HCEC 1CT (cell line): Measurements from ENCODE around the gene PRKACA.

Experiments used
- DNase-seq: peaks from one replicate; pipeline ENCODE4 v3.0.0-alpha.2; 2017

Gene PRKACA

DNA sequence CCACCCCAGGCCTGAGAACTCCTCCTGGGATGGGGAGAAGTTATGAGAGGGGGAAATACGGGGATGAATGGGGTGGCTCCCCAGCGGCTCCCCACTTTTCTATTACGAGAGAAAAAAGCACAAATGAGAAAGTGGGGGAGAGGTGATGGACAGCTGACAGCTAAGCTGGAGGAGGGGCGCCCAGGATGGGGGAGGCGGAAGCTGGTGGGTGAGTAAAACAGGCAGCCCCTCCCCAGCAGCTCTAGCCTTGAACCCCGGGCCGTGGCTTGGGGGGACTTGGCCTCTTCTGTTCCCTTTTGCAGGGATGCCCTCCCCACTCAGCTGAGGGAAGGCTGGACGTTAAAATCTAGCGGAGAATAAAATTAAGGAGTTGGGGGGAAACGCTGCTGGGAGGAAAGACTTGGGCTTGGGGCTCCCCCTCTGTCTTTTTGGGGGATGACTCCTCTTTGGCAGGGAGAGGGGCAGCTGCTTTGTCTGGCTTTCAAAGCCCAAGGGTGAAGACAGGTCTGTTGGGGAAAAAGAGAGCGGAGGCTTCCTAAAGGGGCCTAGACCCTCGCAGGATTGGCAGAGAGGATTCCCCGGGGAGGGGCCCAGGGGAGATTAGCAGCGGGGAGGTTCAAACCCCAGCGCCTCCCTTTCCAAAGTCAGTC lies 25.6 kb downstream of the PRKACA start:
- DNase-seq, result no peak

GRCh38 chr19:14091081-14091812 lies 26.3 kb downstream of the PRKACA start:
- DNase-seq, result peak; percentile 67

DNA sequence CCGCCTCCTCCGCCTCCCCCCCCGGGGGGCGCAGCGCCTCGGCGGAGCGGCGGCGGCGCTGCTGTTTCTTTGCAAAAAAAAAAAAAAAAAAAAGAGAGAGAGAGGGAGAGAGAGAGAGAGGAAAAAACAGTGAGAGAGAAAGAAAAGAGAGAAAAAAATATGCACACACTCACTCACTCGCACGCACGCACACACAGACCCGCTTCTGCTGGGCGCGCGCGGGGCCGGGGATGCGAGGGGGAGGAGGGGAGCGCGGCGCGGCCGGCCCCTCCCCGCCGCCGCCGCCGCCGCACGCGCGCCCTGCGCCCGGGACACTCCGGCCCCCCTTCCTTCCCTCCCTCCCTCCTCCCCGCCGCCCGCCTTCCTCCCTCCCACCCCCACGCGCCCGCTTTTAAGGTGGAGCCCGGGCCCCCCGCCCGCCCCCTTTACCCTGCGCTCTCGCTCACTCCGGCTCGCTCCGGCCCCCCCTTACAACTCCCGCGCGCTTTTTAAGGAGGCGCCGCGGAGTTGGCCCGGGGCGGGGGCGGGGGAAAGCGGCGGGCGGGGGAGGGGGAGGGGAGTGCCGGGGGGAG lies 27.0 kb downstream of the PRKACA start, which contains the start of gene SAMD1:
Gene SAMD1, minus strand, starts transcription at position 243 of the 572 bp plus-strand sequence.
- peak; percentile 87 for DNase-seq

DNA sequence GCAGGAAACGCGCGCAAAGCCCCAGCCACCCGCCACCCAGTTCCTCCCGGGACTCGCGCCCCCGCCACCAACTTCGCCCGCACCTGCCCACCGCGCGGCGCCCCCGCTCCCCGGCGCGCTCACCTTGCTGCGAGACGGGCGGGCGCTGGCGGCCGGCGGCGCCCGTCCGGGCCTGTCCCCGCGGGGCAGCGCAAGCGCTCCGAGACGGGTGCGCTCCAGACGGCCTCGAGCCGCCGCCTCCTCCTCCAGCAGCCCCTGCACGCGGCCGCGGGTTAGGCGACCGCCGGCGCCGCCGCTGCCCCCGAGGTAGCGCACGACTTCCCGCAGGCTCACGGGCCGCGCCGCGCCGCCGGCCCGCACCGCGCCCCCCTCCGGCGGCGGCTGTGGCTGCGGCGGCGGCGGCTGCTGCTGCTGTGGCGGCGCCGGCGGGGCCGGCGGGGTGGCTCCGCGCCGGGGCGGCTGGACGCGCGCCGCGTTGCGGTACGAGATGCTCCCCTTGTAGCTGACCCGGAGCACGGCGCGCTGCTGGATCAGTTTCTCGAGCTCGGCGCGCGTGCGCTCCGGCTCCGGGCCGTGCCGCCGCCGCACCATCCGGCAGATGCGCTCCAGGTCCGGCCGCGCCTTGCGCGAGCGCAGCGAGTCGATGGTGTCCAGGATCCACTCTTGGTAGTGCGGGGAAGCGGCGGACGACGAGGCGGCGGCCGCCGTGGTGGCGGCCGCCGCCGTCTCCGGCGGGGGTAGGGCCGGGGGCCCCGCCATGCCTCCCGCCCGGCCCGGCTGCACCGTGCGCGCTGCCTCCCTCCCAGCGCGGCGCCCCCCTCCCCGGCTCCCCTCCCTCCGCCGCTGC lies 27.7 kb downstream of the PRKACA start:
- peak; percentile 72 for DNase-seq

DNA sequence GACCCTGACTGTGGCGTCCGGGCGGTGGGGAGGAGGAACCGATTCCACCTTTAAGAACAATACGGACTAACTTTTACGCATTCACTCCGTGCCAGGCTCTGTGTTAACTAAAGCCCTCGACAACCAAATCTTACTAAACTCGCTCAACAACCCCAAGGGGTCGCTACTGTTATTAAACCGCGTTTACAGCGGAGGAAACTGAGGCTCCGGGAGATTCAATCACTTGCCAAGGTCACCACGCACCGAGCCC lies 28.2 kb downstream of the PRKACA start:
- no peak for DNase-seq

GRCh38 chr19:14088634-14089411 lies 28.7 kb downstream of the PRKACA start:
- DNase-seq, result no peak

DNA sequence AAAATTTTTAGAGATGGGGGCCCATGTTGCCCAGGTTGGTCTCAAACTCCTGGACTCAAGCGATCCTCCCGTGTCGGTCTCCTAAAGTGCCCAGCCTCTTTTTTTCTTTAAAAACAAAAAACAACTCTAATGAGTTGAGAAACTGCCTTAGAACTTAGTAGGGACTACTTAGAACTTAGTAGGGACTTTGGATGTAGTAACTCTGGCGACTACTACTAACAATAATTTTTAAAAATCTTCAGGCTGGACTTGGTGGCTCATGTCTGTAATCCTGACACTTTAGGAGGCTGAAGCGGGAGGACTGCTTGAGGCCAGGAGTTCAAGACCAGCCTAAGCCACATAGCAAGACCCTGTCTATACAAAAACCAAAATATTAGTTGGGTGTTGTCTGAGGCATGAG lies 31.5 kb downstream of the PRKACA start:
- no peak for DNase-seq

- DNase-seq, result no peak
These were observed 32.1 kb downstream of the PRKACA start, which contains the start of gene C19orf67 for GRCh38 chr19:14085309-14085995. Gene C19orf67 (minus strand): TSS chr19:14085783. CDS start chr19:14085627, 156 bp downstream.

DNA sequence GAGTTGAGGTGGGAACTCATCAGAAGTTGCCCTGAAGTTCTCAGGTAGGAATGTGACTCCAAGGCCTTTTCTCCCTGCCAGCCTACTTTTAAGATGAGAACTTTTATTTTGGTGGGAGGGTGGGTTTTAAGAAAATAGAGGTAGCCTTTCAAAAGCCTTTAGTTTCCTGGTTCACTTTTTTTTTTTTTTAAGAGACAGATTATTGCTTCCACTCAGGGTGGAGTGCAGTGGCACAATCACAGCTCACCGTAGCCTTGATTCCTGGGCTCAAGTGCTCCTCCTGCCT lies 34.9 kb downstream of the PRKACA start:
- no peak for DNase-seq

- no peak for DNase-seq
These were observed 35.5 kb downstream of the PRKACA start for GRCh38 chr19:14081797-14082674.

- peak; percentile 98 for DNase-seq
These were observed 36.4 kb downstream of the PRKACA start for GRCh38 chr19:14080887-14081796.

- DNase-seq, result no peak
These were observed 39.2 kb downstream of the PRKACA start for GRCh38 chr19:14078411-14078810.

DNA sequence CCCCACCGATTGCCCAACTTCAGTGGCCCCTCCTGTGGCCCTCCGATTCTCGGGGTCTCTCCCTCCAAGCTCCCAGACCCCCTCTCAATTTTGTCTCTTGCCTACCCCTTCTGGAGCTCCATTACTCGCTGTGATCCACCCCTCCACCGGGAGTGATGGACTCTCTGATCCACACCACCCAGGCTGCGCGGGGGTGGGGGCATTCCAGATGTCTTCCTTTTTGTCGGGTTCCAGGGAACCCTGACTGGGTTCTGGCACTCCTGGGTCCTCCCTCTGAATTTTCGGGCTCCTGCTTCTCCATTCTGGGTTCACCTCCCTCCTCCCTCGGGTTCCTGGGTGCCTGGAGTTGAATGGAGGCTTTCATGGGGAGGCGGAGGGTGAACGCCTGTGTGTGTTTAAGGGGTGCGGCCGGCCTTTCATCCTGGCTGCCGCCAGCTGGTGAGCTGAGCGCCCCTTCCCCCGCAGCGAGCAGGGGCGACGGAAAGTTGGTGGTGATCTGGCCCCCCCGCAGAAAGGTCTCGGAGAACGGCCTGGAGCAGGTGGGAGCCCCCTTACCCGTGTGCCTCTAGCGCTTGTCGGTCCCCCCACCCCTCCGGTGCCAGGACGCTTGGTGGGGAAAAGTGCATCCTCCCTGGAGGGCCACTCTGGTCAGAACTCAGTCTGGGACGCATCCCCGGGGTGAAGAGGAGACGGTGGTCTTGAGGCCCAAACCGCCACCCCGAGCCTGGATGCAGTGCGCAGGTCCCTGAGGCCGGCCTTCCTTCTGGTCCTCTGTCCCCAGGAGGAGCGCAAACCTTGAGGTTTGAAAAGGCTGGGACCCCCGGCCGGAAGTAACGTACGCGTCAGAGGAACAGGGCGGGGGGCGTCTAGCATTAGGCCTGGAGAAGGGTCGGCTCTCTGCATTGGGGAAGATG lies 43.4 kb downstream of the PRKACA start:
- no peak for DNase-seq

DNA sequence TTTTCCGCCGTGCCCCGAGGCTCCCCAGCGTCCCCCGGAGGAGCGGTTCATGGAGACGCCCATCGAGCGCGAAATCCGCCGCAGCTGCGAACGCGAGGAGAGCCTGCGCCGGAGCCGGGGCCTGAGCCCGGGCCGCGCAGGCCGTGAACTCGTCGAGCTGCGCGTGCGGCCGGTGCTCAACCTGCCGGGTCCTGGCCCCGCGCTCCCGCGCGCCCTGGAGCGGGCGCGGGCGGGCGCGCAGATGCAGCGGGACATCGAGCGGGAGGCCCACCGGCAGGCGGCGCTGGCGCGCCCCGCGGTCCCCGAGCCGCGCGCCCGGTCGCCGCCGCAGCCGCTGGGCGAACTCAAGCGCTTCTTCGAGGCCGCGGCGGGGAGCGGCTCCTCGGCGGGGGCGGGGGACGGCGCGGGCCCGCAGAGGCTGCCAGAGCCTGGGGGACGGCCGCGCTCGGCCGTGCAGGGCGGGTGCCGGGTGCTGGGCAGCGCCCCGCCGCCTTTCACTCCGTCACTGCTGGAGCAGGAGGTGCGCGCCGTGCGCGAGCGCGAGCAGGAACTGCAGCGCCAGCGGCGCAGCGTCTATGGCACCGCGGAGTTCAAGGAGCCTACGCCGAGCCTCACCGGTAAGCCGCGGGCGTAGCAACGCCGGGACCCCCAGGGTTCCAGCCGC lies 44.2 kb downstream of the PRKACA start:
- peak; percentile 70 for DNase-seq

DNA sequence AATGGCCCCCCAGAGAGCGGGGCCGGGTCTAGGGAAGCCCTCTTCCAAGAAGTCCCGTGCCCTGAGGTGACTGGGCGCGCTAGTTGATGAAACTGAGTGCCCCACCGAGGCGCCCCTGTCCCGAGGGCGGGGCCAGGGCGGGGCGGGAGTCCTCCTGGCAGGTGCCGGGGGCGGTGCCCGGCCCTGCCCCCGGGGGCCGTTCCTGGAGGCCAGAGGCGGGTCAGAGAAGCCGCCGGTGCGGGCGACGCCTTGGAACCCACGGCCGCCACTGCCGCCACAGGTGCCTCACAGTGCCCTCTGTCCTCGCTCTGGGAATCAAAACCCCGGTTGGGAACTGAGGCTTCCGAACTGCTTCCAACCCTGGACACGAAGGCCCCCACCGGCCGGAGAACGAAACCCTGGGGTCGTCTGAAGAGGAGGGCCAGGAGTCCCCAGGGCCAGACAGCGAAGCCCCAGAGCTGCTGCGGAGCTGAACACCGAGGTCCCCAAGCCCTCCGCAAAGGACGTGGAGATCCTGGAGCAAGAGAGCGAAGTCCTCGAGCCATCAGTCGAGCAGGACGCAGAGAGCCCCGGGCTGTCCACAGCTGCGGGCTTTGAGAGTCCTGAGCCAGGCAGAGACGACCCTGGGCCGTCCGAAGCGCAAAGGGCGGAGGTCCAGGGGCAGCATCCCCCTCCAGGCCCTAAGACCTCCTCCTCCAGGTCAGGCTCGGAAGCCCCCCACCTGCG lies 44.9 kb downstream of the PRKACA start, which contains the start of gene MISP3:
Gene MISP3, plus strand, starts transcription at position 252 of the 726 bp plus-strand sequence. CDS start 524 bp downstream, outside the sequence.
- no peak for DNase-seq

DNA sequence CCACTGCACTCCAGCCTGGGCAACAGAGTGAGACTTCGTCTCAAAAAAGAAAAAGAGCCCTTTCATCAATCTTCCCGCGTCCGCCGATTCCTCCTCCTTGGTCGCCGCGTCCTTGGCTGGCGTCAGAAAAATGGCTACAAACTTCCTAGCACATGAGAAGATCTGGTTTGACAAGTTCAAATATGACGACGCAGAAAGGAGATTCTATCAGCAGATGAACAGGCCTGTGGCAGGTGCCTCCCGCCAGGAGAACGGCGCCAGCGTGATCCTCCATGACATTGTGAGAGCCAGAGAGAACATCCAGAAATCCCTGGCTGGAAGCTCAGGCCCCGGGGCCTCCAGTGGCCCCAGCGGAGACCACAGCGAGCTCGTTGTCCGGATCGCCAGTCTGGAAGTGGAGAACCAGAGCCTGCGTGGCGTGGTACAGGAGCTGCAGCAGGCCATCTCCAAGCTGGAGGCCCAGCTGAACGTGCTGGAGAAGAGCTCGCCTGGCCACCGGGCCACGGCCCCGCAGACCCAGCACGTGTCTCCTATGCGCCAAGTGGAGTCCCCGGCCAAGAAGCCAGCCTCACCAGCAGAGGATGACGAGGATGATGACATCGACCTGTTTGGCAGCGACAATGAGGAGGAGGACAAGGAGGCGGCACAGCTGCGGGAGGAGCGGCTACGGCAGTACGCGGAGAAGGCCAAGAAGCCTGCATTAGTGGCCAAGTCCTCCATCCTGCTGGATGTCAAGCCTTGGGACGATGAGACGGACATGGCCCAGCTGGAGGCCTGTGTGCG lies 47.1 kb downstream of the PRKACA start:
- DNase-seq, result no peak

GRCh38 chr19:14066134-14066533 lies 51.4 kb downstream of the PRKACA start:
- no peak for DNase-seq
